GM23338 (cell line): ENCODE measurements around the gene C2orf68.
"Not testable (repeated sequence)": the region's sequence is repeated elsewhere in the genome, so short reads cannot be mapped to it uniquely, and the experiment has no call there.

ENCODE experiments used
- CREB1 ChIP-seq: fragments of 250-450 bp; sonication (Bioruptor Pico); IDR thresholded peaks from 2 replicates; pipeline ENCODE4 v1.5.0; 2020; ENCODE audit warnings: low read depth, mild to moderate bottlenecking, moderate library complexity
- CTCF ChIP-seq, 2 experiments: fragments of 200-600 bp in 1 of 2; sonication (generic) in 1 of 2; conservative IDR thresholded peaks; 2 replicates each; pipeline versions ENCODE4 v1.5.1 to v1.6.1; 2016 to 2017; ENCODE audit warnings: antibody characterized with exemption in 2 of 2, low read depth in 2 of 2, mild to moderate bottlenecking in 2 of 2, moderate library complexity in 1 of 2
- ETS1 ChIP-seq: IDR thresholded peaks from 2 replicates; pipeline ENCODE4 v1.6.1; 2016; ENCODE audit warnings: antibody characterized with exemption
- EZH2 ChIP-seq: fragments of 200-600 bp; sonication (generic); IDR thresholded peaks from one replicate; pipeline ENCODE4 v1.8.0; 2017; ENCODE audit warnings: antibody characterized with exemption, mild to moderate bottlenecking, low read depth; ENCODE audit not compliant: unreplicated experiment
- EZH2phosphoT487 ChIP-seq: fragments of 200-600 bp; sonication (generic); IDR thresholded peaks from one replicate; pipeline ENCODE4 v1.8.1; 2018; ENCODE audit warnings: antibody characterized with exemption; ENCODE audit not compliant: unreplicated experiment
- JUNB ChIP-seq: IDR thresholded peaks from one replicate; pipeline ENCODE4 v1.6.1; 2016; ENCODE audit warnings: antibody characterized with exemption; ENCODE audit not compliant: unreplicated experiment
- NANOG ChIP-seq: IDR thresholded peaks from 2 replicates; pipeline ENCODE4 v1.6.1; 2016; ENCODE audit warnings: antibody characterized with exemption, borderline replicate concordance
- POLR2AphosphoS5 ChIP-seq: IDR thresholded peaks from 2 replicates; pipeline ENCODE4 v1.6.1; 2016; ENCODE audit warnings: antibody characterized with exemption, low read depth
- REST ChIP-seq: IDR thresholded peaks from one replicate; pipeline ENCODE4 v1.6.1; 2018; ENCODE audit warnings: antibody characterized with exemption; ENCODE audit not compliant: unreplicated experiment
- STAT1 ChIP-seq: IDR thresholded peaks from one replicate; pipeline ENCODE4 v1.6.1; 2016; ENCODE audit warnings: antibody characterized with exemption; ENCODE audit not compliant: unreplicated experiment
- ZNF114 ChIP-seq: fragments of 250-450 bp; sonication (Bioruptor Pico); IDR thresholded peaks from 2 replicates; pipeline ENCODE4 v1.5.0; 2020; ENCODE audit warnings: mild to moderate bottlenecking, moderate library complexity
- ZNF331 ChIP-seq: fragments of 250-450 bp; sonication (Bioruptor Pico); IDR thresholded peaks from 2 replicates; pipeline ENCODE4 v1.5.0; 2020; ENCODE audit warnings: low read depth, mild to moderate bottlenecking, moderate library complexity
- ZNF462 ChIP-seq: fragments of 250-450 bp; sonication (Bioruptor Pico); IDR thresholded peaks from 2 replicates; pipeline ENCODE4 v1.5.0; 2020; ENCODE audit warnings: mild to moderate bottlenecking, moderate library complexity

- TF ChIP-seq CTCF (conservative IDR thresholded peaks at IDR 0.05; ENCODE audit: low read depth in 2 of 2); REST; POLR2AphosphoS5; CREB1; JUNB; EZH2phosphoT487; EZH2; ZNF462; ETS1; ZNF114 (CRISPR knock-in tag); NANOG; ZNF331 (CRISPR knock-in tag); STAT1: not testable (repeated sequence)
These were observed 48.4 kb upstream of the C2orf68 start for GRCh38 chr2:85660301-85660700.
